HG03565 (cell line): Measurements from ENCODE around the gene EPS8L1.
A peak's percentile ranks its signal among the peaks of the same experiment; 100 is the strongest.
"Not testable (repeated sequence)": the region's sequence is repeated elsewhere in the genome, so short reads cannot be mapped to it uniquely, and the experiment has no call there.

Experiments
- ATAC-seq: cut with Tn5 transposase; IDR thresholded peaks from one replicate; pipeline ENCODE4 v1.9.1; 2021; ENCODE audit warnings: mild to moderate bottlenecking, moderate library complexity; ENCODE audit not compliant: unreplicated experiment

The EPS8L1 gene

DNA sequence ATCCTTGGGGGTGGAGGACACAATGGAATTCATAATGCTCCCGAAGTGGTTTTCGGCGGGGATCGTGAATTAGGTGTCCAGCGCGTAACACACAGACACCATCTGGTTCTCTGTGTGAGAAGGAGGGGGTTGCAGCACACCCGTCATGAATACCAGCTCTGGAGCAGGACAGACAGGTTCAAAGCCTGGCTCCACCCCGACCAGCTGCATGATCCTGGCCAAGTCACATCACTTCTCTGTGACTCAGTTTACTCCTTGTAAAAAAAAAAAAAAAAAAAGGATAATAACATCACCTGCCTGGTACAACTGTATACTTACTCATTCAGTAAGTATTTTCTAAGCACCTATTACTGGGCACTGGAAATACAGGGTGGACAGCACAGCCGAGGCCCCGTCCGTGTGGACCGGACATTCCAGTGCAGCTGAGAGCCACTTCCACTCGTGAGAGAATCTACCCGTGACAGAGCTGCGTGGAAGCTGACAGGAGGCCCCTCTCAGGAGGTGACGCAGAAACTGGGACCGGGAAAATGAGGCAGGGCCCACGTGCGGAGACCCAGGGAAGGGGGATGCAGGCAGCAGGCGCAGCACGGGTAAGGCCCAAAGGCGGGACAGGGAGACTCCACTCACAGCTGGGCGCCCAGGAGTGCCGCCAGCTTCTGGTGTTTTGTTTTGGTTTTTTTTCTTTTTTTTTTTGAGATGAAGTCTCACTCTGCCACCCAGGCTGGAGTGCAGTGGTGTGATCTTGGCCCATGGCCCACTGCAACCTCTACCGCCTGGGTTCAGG lies 24.7 kb upstream of the EPS8L1 start:
- no peak for ATAC-seq

DNA sequence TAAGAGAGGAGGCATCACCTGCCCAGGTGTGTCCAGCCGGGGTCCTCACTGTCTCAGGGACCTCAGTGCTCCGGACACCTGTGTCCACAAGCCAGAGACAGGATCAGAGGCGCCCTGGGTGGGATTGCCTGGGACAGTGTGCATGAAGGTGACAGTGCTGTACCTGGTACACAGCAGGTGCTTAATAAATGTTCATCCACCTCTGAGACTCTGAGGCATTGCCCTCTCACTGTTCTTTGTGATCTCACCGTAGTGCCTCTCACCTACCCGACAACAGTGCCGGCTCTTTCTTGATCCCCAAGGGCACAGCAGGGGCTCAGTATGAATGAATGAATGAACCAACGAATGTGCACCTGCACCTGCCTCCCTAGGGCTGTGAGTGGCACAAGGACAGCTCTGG lies 21.9 kb upstream of the EPS8L1 start:
- no peak for ATAC-seq

DNA sequence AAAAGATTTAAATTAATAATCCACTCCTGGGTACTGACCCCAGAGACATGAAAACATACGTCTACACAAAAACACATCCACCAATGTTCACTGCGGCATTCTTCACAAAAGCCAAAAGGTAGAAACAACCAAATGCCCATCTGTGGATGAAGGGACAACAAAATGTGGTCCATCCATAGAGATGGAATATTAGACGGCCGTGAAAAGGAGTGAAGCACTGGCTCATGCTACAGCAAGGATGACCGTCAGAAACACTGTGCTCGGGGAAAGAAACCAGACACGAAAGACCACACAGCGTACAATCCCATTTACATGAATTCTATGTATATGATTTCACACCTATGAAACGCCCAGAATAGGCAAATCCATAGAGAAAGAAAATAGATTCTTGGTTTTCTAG lies 18.8 kb upstream of the EPS8L1 start:
- no peak for ATAC-seq

DNA sequence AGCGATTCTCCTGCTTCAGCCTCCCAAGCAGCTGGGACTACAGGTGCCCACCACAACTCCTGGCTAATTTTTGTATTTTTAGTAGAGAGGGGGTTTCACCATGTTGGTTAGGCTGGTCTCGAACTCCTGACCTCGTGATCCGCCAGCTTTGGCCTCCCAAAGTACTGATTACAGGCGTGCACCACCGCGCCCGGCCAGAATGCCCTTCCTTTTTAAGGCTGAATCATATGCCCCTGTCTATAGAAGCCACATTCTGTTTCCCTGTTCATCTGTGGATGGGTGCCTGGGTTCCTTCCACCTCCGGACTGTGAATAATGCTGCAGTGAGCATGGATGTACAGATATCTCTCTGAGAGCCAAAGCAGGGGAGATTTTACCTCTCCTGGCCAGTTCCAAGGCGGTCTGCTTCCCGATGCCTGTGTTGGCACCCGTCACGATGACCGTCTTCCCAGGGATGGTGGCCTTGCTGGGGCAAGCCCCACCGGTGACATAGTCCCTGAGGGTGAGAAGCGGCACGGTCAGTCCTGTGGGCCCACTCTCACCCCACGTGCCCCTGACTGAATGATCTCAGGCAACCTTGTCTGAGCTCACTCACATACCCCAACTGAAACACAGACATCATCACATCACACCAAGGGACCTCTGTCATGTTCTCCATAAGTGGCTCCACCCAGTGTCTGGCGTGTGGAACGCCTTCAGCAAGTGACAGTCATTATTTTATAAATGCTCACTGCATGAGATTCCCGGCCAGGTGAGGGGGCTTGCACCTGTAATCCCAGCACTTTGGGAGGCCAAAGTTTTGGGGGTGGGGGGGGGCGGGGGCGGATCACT lies 16.7 kb upstream of the EPS8L1 start:
- ATAC-seq, result no peak

DNA sequence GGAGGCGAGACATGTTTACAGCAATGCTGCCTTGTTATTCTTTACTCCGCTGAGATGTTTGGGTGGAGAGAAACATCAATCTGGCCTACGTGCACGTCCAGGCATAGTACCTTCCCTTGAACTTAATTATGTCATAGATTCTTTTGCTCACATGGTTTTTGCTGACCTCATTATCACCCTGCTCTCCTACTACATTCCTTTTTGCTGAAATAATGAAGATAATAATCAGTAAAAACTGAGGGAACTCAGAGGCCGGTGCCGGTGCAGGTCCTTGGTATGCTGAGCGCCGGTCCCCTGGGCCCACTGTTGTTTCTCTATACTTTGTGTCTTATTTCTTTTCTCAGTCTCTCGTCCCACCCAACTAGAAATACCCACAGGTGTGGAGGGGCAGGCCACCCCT lies 15.4 kb upstream of the EPS8L1 start:
- ATAC-seq, result not testable (repeated sequence)

DNA sequence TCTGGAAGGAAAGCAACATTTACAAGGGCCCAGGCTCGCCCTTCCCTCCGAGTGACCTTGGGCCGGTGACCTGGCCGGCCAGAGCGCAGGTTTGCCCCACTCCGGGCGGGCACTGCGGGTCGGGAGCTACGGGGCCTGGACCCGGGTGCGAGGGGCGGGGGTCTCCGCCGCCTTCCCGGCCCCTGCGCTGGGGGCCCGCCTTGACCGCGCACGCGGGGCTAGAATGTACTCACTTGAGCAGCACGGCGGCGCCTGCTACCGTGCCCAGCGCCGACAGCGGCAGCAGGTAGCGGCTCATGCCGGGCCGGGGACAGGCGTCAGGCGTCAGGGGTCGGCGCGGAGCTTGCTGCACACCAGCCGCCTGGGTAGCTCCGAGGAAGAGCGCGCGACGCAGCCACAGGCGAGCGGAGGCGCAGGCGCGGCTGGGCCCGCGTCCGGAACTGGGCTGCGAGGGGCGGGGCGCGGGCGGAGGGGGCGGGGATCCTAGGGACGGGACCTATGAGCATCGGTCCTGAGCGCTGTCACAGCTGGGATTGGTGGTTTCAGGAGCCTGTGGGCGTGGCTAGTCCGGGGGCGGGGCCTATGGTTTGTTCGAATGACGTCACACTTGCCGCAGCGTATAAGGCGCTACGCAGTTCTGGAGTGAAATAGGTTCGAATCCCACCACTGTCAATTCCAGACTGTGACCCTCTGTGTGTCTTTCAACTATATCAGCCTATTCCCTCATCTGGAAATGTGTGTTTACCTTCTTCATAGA lies 12.8 kb upstream of the EPS8L1 start, which contains the start of gene RDH13:
RDH13 (minus strand) TSS at position 414 of the 757 bp plus-strand sequence; CDS start at position 298, 116 bp downstream.
- peak; percentile 67 for ATAC-seq

DNA sequence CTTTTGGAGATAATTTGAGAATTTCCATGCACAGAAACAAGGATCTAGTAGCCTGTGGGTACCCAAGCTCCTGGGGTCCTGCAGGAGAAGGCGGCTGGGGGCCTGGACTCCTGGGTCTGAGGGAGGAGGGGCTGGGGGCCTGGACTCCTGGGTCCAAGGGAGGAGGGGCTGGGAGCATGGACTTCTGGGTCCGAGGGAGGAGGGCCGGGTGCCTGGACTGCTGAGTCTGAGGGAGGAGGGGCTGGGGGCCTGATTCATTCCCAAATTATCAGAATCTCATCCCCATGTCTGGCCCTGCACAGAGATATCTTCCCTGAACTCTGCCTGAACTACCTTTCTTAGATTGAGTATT lies 12.2 kb upstream of the EPS8L1 start:
- ATAC-seq, result no peak

DNA sequence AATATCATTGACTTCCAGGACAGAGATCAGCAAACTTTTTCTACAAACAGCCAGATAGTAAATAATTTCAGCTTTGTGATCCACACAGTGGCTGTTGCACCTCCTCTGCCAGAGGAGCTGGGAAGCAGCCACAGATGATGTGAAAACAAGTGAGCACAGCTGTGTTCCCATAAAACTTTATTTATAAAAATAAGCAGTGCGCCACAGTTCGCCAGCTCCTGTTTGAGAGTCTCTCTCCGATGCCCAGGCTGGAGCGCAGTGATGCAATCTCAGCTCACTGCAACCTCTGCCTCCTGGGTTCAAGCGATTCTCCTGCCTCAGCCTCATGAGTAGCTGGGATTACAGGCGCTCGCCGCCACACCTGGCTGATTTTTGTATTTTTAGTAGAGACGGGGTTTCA lies 10.2 kb upstream of the EPS8L1 start:
- not testable (repeated sequence) for ATAC-seq

DNA sequence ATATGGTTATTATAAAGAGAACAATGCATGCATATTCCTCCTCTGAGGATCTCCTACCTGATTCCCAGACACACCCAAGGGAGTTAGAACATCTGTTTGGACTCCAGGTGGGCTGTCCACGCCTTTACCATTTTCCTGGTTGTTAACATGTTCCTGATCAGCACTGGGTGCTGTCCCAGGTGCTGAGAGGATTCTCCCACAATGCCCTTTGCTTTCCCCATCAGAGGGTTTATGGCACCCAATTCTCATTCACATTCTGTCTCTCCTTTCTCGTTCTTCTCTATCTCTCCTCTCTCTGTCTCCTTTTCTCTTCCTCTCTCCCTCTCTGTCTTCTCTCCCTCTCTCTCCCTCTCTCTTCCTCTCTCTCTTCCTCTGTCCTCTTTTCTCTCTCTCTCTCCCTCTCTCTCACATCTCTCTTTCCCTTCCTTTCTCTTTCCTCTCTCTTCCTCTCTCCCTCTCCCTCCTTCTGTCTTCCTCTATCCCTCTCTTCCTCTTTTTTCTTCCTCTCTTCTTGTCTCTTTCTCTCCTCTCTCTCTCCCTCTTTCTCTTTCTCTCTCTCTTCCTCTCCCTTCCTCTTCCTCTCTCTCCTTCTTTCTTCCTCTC lies 9.5 kb upstream of the EPS8L1 start:
- no peak for ATAC-seq

DNA sequence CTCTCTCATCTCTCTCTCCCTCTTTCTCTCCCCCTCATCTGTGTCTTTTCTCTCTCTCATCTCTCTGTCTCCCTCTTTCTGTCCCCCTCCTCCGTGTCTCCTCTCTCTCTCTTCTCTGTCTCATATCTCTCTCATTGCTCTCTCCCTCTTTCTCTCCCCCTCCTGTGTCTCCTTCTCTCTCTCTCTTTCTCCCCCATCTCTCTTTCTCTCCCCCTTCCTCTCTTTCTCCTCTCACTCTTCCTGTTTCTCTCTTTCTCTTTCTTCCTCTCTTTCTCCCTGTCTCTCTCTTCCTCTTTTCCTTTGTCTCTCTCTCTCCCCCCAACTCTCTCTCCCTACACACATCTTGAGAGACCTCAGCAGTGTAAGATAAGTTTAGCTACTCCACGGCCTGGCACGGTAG lies 7.8 kb upstream of the EPS8L1 start:
- ATAC-seq, result no peak

DNA sequence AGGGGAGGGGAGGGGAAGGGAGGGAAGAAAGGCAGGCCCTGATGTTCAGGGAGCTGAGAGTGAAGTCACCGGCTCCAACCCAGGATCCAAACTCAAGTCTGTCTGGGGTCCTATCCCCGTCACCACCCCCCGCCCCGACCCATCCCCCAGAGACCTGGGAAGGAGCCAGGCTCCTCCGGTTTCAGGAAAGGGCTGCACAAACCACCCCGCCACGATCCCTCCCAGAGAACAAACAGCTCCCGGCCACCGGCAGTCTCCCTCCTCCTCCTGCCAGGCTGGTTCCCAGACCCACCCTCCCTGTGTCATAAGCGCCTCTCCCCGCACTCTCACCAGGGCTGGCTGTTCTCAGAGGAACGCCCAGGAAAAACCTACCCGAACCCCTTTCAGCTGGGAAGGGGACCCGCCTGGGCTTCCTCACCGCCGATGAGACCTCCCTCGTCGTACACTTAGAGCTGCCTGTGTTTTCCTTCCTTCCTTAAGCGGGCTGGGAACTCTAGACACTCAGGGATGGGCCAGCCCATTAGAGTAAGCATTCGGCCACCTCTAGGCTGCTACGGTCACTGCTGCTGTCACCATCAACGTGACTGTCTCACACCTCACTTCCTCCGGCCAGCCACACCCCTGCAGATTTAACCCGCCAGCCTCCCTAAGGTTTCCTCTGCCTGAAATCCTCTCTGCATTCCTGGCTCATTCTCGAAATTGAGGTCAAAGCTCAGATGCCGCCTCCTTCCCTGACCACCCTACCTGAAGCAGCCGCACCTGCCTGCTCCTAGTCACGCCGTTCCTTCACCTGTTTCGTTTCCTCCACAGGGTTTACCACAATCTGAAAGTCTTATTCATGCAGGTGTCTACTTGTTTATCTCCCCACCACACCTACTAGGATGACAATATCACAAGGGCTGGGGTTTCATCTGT lies 6.5 kb upstream of the EPS8L1 start:
- ATAC-seq, result no peak

DNA sequence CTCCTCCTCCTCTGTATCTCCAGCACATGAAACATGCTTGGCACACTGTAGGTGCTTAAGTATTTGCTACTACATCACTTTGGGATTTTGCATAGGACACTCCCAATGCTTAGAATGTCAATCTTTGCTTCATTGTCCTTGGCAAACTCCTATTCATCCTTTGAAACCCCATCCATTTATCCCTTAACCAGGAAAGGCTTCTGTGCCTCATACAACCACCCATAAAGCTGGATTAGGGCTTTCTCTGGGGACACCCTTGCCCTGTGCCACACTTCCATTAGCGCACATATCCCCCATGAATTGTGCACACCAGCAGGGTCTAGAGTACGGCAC lies 5.8 kb upstream of the EPS8L1 start:
- ATAC-seq, result no peak

DNA sequence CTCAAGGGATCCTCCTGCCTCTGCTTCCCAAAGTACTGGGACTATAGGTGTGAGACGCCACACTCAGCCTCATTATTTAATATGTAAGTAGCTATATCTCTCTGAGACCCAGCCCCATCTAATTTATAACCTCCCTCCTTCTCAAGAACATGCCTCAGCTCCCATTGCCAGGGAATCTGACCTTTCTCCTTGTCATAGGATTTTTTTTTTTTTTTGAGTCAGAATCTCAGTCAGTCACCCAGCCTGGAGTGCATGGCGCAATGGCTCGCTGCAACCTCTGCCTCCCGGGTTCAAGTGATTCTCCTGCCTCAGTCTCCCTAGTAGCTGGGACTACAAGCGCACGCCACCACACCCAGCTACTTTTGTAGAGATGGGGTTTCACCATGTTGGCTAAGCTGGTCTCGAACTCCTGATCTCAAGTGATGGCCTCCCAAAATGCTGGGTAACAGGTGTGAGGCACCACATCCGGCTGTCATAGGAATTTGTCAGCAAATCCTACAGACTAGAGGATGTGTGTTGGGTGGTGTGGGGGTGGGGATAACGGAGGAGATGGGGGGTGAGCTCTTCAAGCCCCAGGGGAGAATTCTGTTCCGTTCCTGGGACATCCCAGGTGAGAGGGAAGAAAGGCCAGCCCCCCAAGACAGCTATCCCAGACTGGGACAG lies 5.1 kb upstream of the EPS8L1 start:
- no peak for ATAC-seq

DNA sequence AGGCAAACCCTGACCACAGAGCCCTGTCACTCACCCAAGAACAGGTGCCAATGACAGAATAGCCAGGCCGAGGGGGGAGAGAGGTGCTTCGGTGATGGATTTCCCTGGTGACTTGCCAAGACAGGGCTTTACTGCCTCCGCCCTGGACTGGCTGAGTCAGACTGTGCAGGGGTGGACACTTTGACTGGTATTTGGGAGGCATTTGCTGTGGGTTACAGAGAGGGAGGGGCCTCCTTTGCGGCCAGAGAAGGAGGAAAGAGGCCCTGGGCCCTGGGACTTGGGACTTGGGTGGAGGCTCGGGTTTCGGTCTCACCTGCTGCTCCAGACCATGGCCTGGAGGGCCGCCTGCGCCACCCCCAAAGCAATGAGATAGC lies 4.6 kb upstream of the EPS8L1 start:
- ATAC-seq, result no peak

DNA sequence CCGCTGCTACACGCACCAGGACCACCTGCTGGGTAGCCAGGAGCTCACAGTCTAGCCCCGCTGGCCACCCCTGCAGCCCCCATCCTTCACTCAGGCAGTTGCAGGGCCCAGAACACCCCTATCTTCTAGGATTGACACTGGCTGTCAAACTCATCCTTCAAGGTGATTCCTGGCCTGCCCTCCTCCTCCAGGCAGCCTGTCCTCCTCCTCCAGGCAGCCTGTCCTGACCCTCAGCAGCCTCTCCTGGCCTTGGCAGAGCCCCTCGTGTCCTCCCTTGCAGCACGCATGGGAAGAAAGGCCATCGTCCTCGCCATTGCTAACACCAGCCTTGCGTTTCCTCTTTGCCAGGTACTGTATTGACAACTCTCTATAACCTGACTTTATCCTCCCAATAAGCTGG lies 3.8 kb upstream of the EPS8L1 start:
- no peak for ATAC-seq

DNA sequence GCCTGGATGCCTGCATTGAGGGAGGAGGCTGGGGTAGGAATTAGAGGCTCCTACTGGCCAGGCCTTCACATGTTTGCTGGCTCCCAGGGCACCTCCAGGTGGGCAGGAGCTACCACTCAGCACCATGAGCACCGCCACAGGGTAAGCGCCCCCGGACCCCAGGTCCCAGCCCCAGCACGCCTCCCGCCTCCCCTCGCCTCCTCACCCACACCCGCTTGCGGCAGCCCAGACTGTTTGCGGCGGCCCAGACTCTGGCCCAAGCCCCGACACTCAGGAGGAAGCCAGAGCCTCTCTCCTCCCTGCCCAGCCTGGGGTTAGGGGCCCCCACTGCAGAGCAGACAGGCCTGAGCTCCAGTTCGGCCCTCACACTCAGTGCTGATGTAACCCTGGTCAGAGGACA lies 652 bp downstream of the EPS8L1 start:
- ATAC-seq, result no peak

DNA sequence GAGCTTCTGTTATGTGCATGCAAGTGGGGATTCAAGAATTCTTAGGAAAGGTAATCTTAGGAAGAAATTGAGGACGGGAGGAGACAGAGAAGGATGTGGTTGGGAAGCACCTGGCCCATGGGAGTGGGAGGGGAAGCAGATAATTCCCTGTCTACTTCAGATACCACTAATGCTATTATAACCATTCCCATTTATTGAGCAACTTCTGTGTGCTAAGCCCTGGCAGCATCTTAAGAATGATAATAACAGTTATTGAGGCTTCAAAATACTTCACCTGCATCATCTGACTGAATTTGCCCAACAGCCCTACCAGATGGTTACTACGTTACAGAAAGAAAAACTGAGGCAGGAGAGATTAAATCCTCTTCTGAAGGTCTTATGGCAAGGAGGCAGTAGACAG lies 1.4 kb downstream of the EPS8L1 start:
- no peak for ATAC-seq

DNA sequence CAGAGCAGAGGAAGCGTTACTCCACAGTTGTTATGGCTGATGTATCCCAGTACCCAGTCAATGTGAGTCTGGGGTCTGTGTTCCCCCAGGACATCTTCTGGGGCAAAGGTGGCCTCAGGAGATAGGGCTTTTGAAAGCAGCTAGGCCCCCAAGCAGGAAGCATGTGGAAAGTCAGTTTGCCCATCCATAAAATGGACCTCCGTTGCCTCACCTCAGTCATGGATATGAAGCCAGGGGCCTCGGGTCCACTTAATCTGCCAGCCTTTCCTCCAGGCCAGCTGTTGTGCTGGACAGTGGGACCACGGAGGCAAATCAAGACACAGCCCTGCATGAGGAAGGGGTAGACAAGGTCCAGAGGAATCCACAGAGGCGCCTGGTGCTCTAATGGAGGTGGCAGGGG lies 3.3 kb downstream of the EPS8L1 start:
- no peak for ATAC-seq

DNA sequence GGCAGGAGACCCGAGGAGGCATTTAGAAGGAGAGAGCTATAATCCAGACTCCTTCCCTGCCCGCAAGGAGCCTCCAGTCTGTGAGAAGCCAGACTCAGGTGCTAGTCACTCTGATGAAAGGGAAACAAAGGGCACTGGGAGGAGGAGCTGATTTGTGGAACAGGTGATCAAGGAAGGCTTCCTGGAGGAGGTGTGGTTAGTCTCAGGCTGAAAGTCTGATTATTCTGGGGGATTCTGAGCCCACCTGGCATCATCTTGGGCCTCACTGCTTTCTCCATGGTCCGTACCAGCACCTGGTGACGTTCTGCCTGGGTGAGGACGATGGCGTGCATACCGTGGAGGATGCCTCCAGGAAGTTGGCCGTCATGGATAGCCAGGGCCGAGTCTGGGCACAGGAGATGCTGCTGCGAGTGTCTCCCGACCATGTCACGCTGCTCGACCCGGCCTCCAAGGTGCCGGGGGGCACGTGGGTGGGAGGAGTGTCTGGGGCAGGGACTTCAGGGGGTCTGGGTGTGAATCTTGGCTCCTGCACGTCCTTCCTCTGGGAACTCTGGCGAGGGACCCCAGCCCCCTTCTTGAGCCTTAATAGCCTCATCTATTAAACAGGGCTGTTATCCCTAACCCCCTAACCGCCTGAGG lies 3.9 kb downstream of the EPS8L1 start:
- ATAC-seq, result no peak
